Activated T-helper 1 cell treated with anti-CD3 and anti-CD28 coated beads, Interleukin-12 subunit alpha, Interleukin-12 subunit beta, Interleukin-2, Interleukin-4 antibody, amounts not matched to agents 30 ng/mL and 10 ng/mL and 1 ng/mL, durations not matched to agents 14 hours and 24 hours and 36 hours (primary cell): Measurements from ENCODE around the gene ANKMY1. TPM values are rescaled to one million over a fixed set of nuclear protein-coding genes. Genes with fewer than 3 reads are reported as not detected.

Experiments used
- DNase-seq: peaks from one replicate; pipeline ENCODE4 v3.0.0; 2021; ENCODE audit warnings: low spot score
- H3K27ac Mint-ChIP-seq: one replicate; pipeline ENCODE4 v1.8.0; 2021; ENCODE audit warnings: mild to moderate bottlenecking, mixed read lengths
- H3K27me3 Mint-ChIP-seq: one replicate; pipeline ENCODE4 v1.8.0; 2022; ENCODE audit warnings: mild to moderate bottlenecking, moderate library complexity, mixed read lengths; ENCODE audit not compliant: insufficient read depth
- H3K36me3 Mint-ChIP-seq: one replicate; pipeline ENCODE4 v1.8.0; 2021; ENCODE audit warnings: low read depth, mixed read lengths
- H3K4me1 Mint-ChIP-seq: one replicate; pipeline ENCODE4 v1.8.0; 2021; ENCODE audit warnings: low read depth, mixed read lengths
- H3K4me3 Mint-ChIP-seq: one replicate; pipeline ENCODE4 v1.8.0; 2021; ENCODE audit warnings: mild to moderate bottlenecking, moderate library complexity, mixed read lengths
- H3K9me3 Mint-ChIP-seq: one replicate; pipeline ENCODE4 v1.8.0; 2021; ENCODE audit warnings: mixed read lengths
- intact Hi-C: fragments of 100-400 bp; cut with micrococcal nuclease; formaldehyde crosslinking; loops from one replicate; pipeline ENCODE4 v1.15.1; 2024
- total RNA-seq: library from RNA; stranded (reverse); gene quantifications from 2 replicates; pipeline ENCODE4 v1.2.3, GENCODE V29; 2022

The ANKMY1 gene
- total RNA-seq, 1 donor from 2014 or later, result 21.9 TPM

- peaks cover 30% of the 10 kb centered on the region for H3K27me3 Mint-ChIP-seq
- no peak for DNase-seq
- H3K4me3 Mint-ChIP-seq, result no peak overlapping the region
- intact Hi-C loops, result no loop called here
- no peaks in the 10 kb centered on the region for H3K4me1 Mint-ChIP-seq
- H3K9me3 Mint-ChIP-seq, result no peaks in the 10 kb centered on the region
- H3K27ac Mint-ChIP-seq, result no peak overlapping the region
- H3K36me3 Mint-ChIP-seq, result no peaks in the 10 kb centered on the region
These were observed 107.8 kb downstream of the ANKMY1 start for GRCh38 chr2:240449764-240450531.

- intact Hi-C loops, result no loop called here
- H3K27me3 Mint-ChIP-seq, result peaks cover 19% of the 10 kb centered on the region
- no peaks in the 10 kb centered on the region for H3K36me3 Mint-ChIP-seq
- no peaks in the 10 kb centered on the region for H3K4me1 Mint-ChIP-seq
- DNase-seq, result no peak
- no peaks in the 10 kb centered on the region for H3K9me3 Mint-ChIP-seq
- H3K27ac Mint-ChIP-seq, result no peak overlapping the region
- H3K4me3 Mint-ChIP-seq, result no peak overlapping the region
These were observed 109.2 kb downstream of the ANKMY1 start for GRCh38 chr2:240448387-240449274.

- no peak overlapping the region for H3K4me3 Mint-ChIP-seq
- no peaks in the 10 kb centered on the region for H3K9me3 Mint-ChIP-seq
- H3K27ac Mint-ChIP-seq, result no peak overlapping the region
- no peak for DNase-seq
- H3K27me3 Mint-ChIP-seq, result peaks cover 19% of the 10 kb centered on the region
- intact Hi-C loops, result no loop called here
- H3K36me3 Mint-ChIP-seq, result no peaks in the 10 kb centered on the region
- no peaks in the 10 kb centered on the region for H3K4me1 Mint-ChIP-seq
These were observed 109.9 kb downstream of the ANKMY1 start for GRCh38 chr2:240447934-240448333.

- no peak overlapping the region for H3K27ac Mint-ChIP-seq
- no peaks in the 10 kb centered on the region for H3K36me3 Mint-ChIP-seq
- DNase-seq, result no peak
- intact Hi-C loops, result no loop called here
- H3K9me3 Mint-ChIP-seq, result no peaks in the 10 kb centered on the region
- H3K4me3 Mint-ChIP-seq, result no peak overlapping the region
- H3K4me1 Mint-ChIP-seq, result no peaks in the 10 kb centered on the region
- H3K27me3 Mint-ChIP-seq, result peaks cover 19% of the 10 kb centered on the region
These were observed 110.5 kb downstream of the ANKMY1 start for GRCh38 chr2:240447331-240447730.

- Mint-ChIP-seq H3K27ac (no peak overlapping the region), H3K9me3 (no peaks in the 10 kb centered on the region), H3K36me3 (no peaks in the 10 kb centered on the region), H3K27me3 (peaks cover 14% of the 10 kb centered on the region), H3K4me1 (no peaks in the 10 kb centered on the region), H3K4me3 (no peak overlapping the region)
- no peak for DNase-seq
- intact Hi-C loops, result no loop called here
These were observed 111.1 kb downstream of the ANKMY1 start for GRCh38 chr2:240446664-240447175.

GRCh38 chr2:240445961-240446663, 111.7 kb downstream of the ANKMY1 start:
- Mint-ChIP-seq H3K36me3 (no peaks in the 10 kb centered on the region), H3K4me1 (no peaks in the 10 kb centered on the region), H3K9me3 (no peaks in the 10 kb centered on the region), H3K27ac (no peak overlapping the region), H3K27me3 (peaks cover 8% of the 10 kb centered on the region), H3K4me3 (no peak overlapping the region)
- no peak for DNase-seq
- intact Hi-C loops, result no loop called here

- intact Hi-C loops, result no loop called here
- no peaks in the 10 kb centered on the region for H3K4me1 Mint-ChIP-seq
- H3K36me3 Mint-ChIP-seq, result no peaks in the 10 kb centered on the region
- no peaks in the 10 kb centered on the region for H3K9me3 Mint-ChIP-seq
- no peak for DNase-seq
- H3K4me3 Mint-ChIP-seq, result no peak overlapping the region
- H3K27me3 Mint-ChIP-seq, result no peaks in the 10 kb centered on the region
- H3K27ac Mint-ChIP-seq, result no peak overlapping the region
These were observed 113.3 kb downstream of the ANKMY1 start for GRCh38 chr2:240444464-240444863.

GRCh38 chr2:240443891-240444301, 113.9 kb downstream of the ANKMY1 start:
- Mint-ChIP-seq H3K4me3 (no peak overlapping the region), H3K9me3 (no peaks in the 10 kb centered on the region), H3K27me3 (no peaks in the 10 kb centered on the region), H3K4me1 (no peaks in the 10 kb centered on the region), H3K36me3 (no peaks in the 10 kb centered on the region), H3K27ac (no peak overlapping the region)
- DNase-seq, result no peak
- intact Hi-C loops, result no loop called here

- Mint-ChIP-seq H3K27ac (no peak overlapping the region), H3K27me3 (no peaks in the 10 kb centered on the region), H3K4me1 (no peaks in the 10 kb centered on the region)
These were observed 114.7 kb downstream of the ANKMY1 start for GRCh38 chr2:240442891-240443715.

GRCh38 chr2:240441993-240442411, 115.8 kb downstream of the ANKMY1 start:
- H3K9me3 Mint-ChIP-seq, result no peaks in the 10 kb centered on the region
- no peaks in the 10 kb centered on the region for H3K4me1 Mint-ChIP-seq
- no peak overlapping the region for H3K4me3 Mint-ChIP-seq
- DNase-seq, result no peak
- H3K27me3 Mint-ChIP-seq, result peaks cover 6% of the 10 kb centered on the region
- intact Hi-C loops, result no loop called here
- H3K36me3 Mint-ChIP-seq, result no peaks in the 10 kb centered on the region
- no peak overlapping the region for H3K27ac Mint-ChIP-seq

More at GRCh38 chr2:240442891-240443715, 114.7 kb downstream of the ANKMY1 start:
- Mint-ChIP-seq H3K9me3 (no peaks in the 10 kb centered on the region), H3K36me3 (no peaks in the 10 kb centered on the region), H3K4me3 (no peak overlapping the region)
- DNase-seq, result no peak
- intact Hi-C loops, result no loop called here

- no peak overlapping the region for H3K27ac Mint-ChIP-seq
- no peaks in the 10 kb centered on the region for H3K9me3 Mint-ChIP-seq
- H3K4me3 Mint-ChIP-seq, result no peak overlapping the region
- no peaks in the 10 kb centered on the region for H3K4me1 Mint-ChIP-seq
- no peak for DNase-seq
- H3K36me3 Mint-ChIP-seq, result no peaks in the 10 kb centered on the region
- intact Hi-C loops, result no loop called here
- H3K27me3 Mint-ChIP-seq, result peaks cover 6% of the 10 kb centered on the region
These were observed 116.3 kb downstream of the ANKMY1 start for GRCh38 chr2:240441326-240441992.
